ENCODE results near the gene NHEJ1. TPM values are rescaled to one million over a fixed set of nuclear protein-coding genes. Genes with fewer than 3 reads are reported as not detected.

NHEJ1 gene
- total and polyA plus RNA-seq, 2 of the 13 experiments (the other 11 are each of a cell fraction or from before 2014, with no cell fraction given) = 30.0 to 30.7 TPM

DNA sequence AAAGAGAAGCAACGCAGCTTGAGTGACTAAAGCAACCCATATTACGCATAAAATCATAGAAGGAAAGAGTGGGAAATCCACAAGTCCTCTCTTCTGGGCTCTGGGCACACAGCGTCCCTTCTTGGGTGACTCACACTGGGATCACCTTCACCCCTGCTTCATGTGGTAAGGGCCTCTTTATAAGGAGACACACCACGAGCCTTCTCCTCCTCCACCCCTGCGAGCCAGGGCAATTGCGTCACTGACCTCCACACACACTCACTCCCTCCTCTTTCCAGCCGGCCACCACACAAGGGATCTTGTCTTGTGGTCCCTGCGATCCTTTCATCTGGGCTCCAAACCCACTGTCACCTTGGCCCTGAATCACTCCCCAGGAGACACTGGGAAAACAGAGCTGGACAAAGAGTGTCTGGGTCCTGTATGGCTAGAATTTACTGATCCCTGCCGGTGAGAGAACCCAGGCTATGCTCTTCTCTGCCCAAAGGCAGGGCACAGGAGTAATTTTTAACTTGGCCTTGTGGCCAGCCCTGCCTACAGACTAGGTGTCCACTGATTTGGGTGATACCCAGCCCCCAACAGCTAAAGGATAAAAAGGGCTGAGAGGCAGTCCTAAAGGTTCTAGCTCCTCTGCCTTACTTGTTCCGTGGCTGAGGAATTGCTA lies 35.3 kb downstream of the NHEJ1 start (continued):
- TF ChIP-seq, protein P1, sequence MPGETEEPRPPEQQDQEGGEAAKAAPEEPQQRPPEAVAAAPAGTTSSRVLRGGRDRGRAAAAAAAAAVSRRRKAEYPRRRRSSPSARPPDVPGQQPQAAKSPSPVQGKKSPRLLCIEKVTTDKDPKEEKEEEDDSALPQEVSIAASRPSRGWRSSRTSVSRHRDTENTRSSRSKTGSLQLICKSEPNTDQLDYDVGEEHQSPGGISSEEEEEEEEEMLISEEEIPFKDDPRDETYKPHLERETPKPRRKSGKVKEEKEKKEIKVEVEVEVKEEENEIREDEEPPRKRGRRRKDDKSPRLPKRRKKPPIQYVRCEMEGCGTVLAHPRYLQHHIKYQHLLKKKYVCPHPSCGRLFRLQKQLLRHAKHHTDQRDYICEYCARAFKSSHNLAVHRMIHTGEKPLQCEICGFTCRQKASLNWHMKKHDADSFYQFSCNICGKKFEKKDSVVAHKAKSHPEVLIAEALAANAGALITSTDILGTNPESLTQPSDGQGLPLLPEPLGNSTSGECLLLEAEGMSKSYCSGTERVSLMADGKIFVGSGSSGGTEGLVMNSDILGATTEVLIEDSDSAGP (CRISPR knock-in tag; IDR thresholded peaks at IDR 0.05; ENCODE audit: borderline replicate concordance) = 0 out of 2 replicates have a peak, but pooled peaks have one; percentile 25
- TF ChIP-seq, protein P2, sequence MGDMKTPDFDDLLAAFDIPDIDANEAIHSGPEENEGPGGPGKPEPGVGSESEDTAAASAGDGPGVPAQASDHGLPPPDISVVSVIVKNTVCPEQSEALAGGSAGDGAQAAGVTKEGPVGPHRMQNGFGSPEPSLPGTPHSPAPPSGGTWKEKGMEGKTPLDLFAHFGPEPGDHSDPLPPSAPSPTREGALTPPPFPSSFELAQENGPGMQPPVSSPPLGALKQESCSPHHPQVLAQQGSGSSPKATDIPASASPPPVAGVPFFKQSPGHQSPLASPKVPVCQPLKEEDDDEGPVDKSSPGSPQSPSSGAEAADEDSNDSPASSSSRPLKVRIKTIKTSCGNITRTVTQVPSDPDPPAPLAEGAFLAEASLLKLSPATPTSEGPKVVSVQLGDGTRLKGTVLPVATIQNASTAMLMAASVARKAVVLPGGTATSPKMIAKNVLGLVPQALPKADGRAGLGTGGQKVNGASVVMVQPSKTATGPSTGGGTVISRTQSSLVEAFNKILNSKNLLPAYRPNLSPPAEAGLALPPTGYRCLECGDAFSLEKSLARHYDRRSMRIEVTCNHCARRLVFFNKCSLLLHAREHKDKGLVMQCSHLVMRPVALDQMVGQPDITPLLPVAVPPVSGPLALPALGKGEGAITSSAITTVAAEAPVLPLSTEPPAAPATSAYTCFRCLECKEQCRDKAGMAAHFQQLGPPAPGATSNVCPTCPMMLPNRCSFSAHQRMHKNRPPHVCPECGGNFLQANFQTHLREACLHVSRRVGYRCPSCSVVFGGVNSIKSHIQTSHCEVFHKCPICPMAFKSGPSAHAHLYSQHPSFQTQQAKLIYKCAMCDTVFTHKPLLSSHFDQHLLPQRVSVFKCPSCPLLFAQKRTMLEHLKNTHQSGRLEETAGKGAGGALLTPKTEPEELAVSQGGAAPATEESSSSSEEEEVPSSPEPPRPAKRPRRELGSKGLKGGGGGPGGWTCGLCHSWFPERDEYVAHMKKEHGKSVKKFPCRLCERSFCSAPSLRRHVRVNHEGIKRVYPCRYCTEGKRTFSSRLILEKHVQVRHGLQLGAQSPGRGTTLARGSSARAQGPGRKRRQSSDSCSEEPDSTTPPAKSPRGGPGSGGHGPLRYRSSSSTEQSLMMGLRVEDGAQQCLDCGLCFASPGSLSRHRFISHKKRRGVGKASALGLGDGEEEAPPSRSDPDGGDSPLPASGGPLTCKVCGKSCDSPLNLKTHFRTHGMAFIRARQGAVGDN (CRISPR knock-in tag; IDR thresholded peaks at IDR 0.05) = peak; percentile 13; the same call in 1 of the 2 replicates
- TF ChIP-seq THAP11 (CRISPR knock-in tag; IDR thresholded peaks at IDR 0.05) (0 out of 2 replicates have a peak, but pooled peaks have one; percentile 19), ZNF331 (CRISPR knock-in tag; IDR thresholded peaks at IDR 0.05) (peak; percentile 43; the same call in 1 of the 2 replicates), SKI (IDR thresholded peaks at IDR 0.05; ENCODE audit: partially characterized antibody) (peak; percentile 41), CCDC6 (CRISPR knock-in tag; IDR thresholded peaks at IDR 0.05) (0 out of 2 replicates have a peak, but pooled peaks have one; percentile 44), BCL6 (CRISPR knock-in tag; IDR thresholded peaks at IDR 0.05) (peak; percentile 58; the same call in 1 of the 2 replicates), HOXA3 (CRISPR knock-in tag; IDR thresholded peaks at IDR 0.05) (peak; percentile 40), KMT2A (CRISPR knock-in tag; IDR thresholded peaks at IDR 0.05) (peak; percentile 30; the same call in 1 of the 2 replicates), NFIC (IDR thresholded peaks at IDR 0.05; ENCODE audit: low read length) (0 out of 2 replicates have a peak, but pooled peaks have one; percentile 24), CEBPG (CRISPR knock-in tag; IDR thresholded peaks at IDR 0.05) (peak; percentile 85), KDM6A (CRISPR knock-in tag; IDR thresholded peaks at IDR 0.05; ENCODE audit: low read depth) (no peak), ADNP (CRISPR knock-in tag; IDR thresholded peaks at IDR 0.05) (no peak), SALL1 (CRISPR knock-in tag; IDR thresholded peaks at IDR 0.05) (peak; percentile 43; the same call in 1 of the 2 replicates), ZNF614 (CRISPR knock-in tag; IDR thresholded peaks at IDR 0.05; ENCODE audit: borderline replicate concordance) (no peak), CBX5 (CRISPR knock-in tag; IDR thresholded peaks at IDR 0.05; ENCODE audit: borderline replicate concordance) (peak; percentile 60; the same call in 1 of the 2 replicates), ZNF263 (CRISPR knock-in tag; IDR thresholded peaks at IDR 0.05) (0 out of 2 replicates have a peak, but pooled peaks have one; percentile 25)
- TF ChIP-seq, protein P3, sequence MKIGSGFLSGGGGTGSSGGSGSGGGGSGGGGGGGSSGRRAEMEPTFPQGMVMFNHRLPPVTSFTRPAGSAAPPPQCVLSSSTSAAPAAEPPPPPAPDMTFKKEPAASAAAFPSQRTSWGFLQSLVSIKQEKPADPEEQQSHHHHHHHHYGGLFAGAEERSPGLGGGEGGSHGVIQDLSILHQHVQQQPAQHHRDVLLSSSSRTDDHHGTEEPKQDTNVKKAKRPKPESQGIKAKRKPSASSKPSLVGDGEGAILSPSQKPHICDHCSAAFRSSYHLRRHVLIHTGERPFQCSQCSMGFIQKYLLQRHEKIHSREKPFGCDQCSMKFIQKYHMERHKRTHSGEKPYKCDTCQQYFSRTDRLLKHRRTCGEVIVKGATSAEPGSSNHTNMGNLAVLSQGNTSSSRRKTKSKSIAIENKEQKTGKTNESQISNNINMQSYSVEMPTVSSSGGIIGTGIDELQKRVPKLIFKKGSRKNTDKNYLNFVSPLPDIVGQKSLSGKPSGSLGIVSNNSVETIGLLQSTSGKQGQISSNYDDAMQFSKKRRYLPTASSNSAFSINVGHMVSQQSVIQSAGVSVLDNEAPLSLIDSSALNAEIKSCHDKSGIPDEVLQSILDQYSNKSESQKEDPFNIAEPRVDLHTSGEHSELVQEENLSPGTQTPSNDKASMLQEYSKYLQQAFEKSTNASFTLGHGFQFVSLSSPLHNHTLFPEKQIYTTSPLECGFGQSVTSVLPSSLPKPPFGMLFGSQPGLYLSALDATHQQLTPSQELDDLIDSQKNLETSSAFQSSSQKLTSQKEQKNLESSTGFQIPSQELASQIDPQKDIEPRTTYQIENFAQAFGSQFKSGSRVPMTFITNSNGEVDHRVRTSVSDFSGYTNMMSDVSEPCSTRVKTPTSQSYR (CRISPR knock-in tag; IDR thresholded peaks at IDR 0.05; ENCODE audit: borderline replicate concordance) = peak; percentile 36; the same call in 1 of the 2 replicates
- TF ChIP-seq, protein P4, sequence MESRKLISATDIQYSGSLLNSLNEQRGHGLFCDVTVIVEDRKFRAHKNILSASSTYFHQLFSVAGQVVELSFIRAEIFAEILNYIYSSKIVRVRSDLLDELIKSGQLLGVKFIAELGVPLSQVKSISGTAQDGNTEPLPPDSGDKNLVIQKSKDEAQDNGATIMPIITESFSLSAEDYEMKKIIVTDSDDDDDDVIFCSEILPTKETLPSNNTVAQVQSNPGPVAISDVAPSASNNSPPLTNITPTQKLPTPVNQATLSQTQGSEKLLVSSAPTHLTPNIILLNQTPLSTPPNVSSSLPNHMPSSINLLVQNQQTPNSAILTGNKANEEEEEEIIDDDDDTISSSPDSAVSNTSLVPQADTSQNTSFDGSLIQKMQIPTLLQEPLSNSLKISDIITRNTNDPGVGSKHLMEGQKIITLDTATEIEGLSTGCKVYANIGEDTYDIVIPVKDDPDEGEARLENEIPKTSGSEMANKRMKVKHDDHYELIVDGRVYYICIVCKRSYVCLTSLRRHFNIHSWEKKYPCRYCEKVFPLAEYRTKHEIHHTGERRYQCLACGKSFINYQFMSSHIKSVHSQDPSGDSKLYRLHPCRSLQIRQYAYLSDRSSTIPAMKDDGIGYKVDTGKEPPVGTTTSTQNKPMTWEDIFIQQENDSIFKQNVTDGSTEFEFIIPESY (CRISPR knock-in tag; IDR thresholded peaks at IDR 0.05) = 0 out of 2 replicates have a peak, but pooled peaks have one; percentile 29

All from HepG2 (cell line).